ENCODE data around the gene ZNF701. TPM values are rescaled to one million over a fixed set of nuclear protein-coding genes. Genes with fewer than 3 reads are reported as not detected.

The ZNF701 gene
- total RNA-seq (2022; extraction: Qiagen RNA extraction), result 0.09 to 0.29 TPM (median 0.26 TPM) in 5 replicates

GRCh38 chr19:52570000-52570861 lies at the start of gene ZNF701:
Gene ZNF701, plus strand, starts transcription at chr19:52570287. Its CDS starts 3,861 bp downstream, at chr19:52574148.

GRCh38 chr19:52527134-52527955 lies 42.7 kb upstream of the ZNF701 start, which contains the start of gene ZNF808:
Gene ZNF808, plus strand, starts transcription at chr19:52527668. Its CDS starts 15,617 bp downstream, at chr19:52543285.

Other genes with a start within 250 kb of the ZNF701 start
- gene ZNF610, start 234.0 kb upstream of the ZNF701 start, total RNA-seq (2022; extraction: Qiagen RNA extraction), result not detected in 5 replicates
- gene ZNF880, start 200.4 kb upstream of the ZNF701 start, total RNA-seq (2022; extraction: Qiagen RNA extraction), result 0.63 to 1.5 TPM (median 0.81 TPM) in 5 replicates
- 0.24 to 0.27 TPM in 2 of 5 replicates, not detected in the others for gene ZNF528, start 172.4 kb upstream of the ZNF701 start, total RNA-seq (2022; extraction: Qiagen RNA extraction)
- gene ZNF534, start 141.1 kb upstream of the ZNF701 start, total RNA-seq (2022; extraction: Qiagen RNA extraction), result not detected in 5 replicates
- not detected in 5 replicates for gene ZNF578, start 116.7 kb upstream of the ZNF701 start, total RNA-seq (2022; extraction: Qiagen RNA extraction)
- gene ZNF808, start 42.6 kb upstream of the ZNF701 start, total RNA-seq (2022; extraction: Qiagen RNA extraction), result 0.04 to 0.11 TPM (median 0.10 TPM) in 5 replicates
- 0.03 to 0.11 TPM (median 0.07 TPM) in 5 replicates for gene ZNF83, start 68.1 kb downstream of the ZNF701 start, total RNA-seq (2022; extraction: Qiagen RNA extraction)
- gene ZNF611, start 164.8 kb downstream of the ZNF701 start, total RNA-seq (2022; extraction: Qiagen RNA extraction), result 2.3 to 3.5 TPM (median 3.2 TPM) in 5 replicates
- gene ZNF600, start 216.5 kb downstream of the ZNF701 start, total RNA-seq (2022; extraction: Qiagen RNA extraction), result 0.07 to 0.27 TPM (median 0.17 TPM) in 5 replicates